Measurements from ENCODE around the gene PEA15.

Gene PEA15

DNA sequence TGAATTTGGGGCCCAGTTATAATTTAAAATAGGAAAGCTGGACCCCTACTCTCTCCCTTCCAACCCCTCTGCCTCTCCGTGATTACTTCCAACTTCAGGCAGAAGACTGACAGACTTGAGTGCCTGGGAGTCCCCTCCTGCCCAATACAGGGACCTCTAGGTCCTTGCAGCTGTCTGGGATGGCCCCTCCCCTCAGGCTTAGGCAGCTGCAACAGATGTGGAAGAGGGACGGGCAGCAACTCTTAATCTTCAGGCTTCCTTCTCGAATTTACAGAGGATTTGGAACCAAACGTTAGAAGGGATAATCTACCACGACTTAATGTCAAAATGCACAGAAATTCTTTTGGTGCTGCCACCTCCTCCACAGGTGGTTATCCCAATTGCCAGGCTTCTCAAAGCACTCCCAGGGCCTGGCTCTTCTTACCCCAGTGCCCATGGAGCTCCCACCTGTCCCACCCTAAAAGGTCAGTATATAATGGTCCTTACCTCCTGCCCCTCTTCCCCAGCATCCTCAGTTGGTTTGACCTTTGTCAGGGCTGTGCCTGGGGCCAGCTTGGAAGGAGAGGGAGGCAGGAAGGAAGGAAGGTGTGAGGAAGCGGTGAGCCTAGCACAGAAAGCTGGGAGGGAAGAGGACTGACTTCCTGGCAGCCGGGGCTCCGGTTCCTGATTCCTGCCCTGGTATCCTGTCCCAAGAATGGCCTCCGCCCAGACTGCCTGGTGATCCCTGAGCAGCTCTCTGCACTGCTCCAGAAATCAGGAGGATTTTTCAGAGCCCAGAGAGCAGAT is 2.8 kb downstream of the PEA15 start:
- H3K9me3 ChIP-seq, result no peaks in the 10 kb centered on the region
- no peak overlapping the region for H3K4me3 ChIP-seq (ENCODE audit: low read depth, low read length)
- no peak for DNase-seq
- peaks cover 28% of the 10 kb centered on the region for H3K36me3 ChIP-seq
- H3K27me3 ChIP-seq, result no peaks in the 10 kb centered on the region
- TF ChIP-seq, protein P1, sequence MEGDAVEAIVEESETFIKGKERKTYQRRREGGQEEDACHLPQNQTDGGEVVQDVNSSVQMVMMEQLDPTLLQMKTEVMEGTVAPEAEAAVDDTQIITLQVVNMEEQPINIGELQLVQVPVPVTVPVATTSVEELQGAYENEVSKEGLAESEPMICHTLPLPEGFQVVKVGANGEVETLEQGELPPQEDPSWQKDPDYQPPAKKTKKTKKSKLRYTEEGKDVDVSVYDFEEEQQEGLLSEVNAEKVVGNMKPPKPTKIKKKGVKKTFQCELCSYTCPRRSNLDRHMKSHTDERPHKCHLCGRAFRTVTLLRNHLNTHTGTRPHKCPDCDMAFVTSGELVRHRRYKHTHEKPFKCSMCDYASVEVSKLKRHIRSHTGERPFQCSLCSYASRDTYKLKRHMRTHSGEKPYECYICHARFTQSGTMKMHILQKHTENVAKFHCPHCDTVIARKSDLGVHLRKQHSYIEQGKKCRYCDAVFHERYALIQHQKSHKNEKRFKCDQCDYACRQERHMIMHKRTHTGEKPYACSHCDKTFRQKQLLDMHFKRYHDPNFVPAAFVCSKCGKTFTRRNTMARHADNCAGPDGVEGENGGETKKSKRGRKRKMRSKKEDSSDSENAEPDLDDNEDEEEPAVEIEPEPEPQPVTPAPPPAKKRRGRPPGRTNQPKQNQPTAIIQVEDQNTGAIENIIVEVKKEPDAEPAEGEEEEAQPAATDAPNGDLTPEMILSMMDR (IDR thresholded peaks at IDR 0.05; ENCODE audit: low read depth, low read length), result no peak
- H3K4me1 ChIP-seq, result peaks cover 29% of the 10 kb centered on the region

- no peak for DNase-seq
- no peaks in the 10 kb centered on the region for H3K27me3 ChIP-seq
- H3K9me3 ChIP-seq, result no peaks in the 10 kb centered on the region
- peaks cover 33% of the 10 kb centered on the region for H3K36me3 ChIP-seq
- no peak overlapping the region for H3K4me3 ChIP-seq (ENCODE audit: low read depth, low read length)
- TF ChIP-seq, protein P1 (IDR thresholded peaks at IDR 0.05; ENCODE audit: low read depth, low read length), result no peak
- peaks cover 29% of the 10 kb centered on the region for H3K4me1 ChIP-seq
Measured at GRCh38 chr1:160208557-160209320, 3.6 kb downstream of the PEA15 start.

GRCh38 chr1:160209321-160210046 is 4.3 kb downstream of the PEA15 start:
- H3K4me1 ChIP-seq, result peaks cover 29% of the 10 kb centered on the region
- H3K4me3 ChIP-seq (ENCODE audit: low read depth, low read length), result no peak overlapping the region
- DNase-seq, result peak; percentile 36
- H3K27me3 ChIP-seq, result no peaks in the 10 kb centered on the region
- no peaks in the 10 kb centered on the region for H3K9me3 ChIP-seq
- TF ChIP-seq, protein P1 (IDR thresholded peaks at IDR 0.05; ENCODE audit: low read depth, low read length), result no peak
- H3K36me3 ChIP-seq, result peaks cover 40% of the 10 kb centered on the region

DNA sequence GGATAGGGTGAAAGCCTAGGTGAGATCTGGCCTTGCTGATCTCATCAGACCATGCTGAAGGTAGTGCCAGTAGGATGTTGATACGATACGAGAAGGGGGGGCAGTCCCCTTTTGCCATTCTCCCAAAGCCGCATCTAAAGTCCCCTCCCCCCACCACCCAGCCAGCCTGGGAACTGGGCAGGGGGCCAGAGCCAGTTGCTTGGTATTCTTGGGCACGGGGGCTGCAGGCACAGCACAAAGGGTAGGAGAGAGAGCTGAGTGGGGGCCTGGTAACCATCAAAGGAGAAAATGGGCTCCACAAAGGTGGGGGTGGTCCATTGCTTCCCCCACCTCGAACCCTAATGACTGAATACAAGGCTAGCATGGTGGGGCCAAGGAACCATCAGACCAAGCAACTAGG is 5.4 kb downstream of the PEA15 start:
- TF ChIP-seq, protein P1 (IDR thresholded peaks at IDR 0.05; ENCODE audit: low read depth, low read length), result no peak
- Histone ChIP-seq H3K4me1 (peaks cover 25% of the 10 kb centered on the region), H3K9me3 (no peaks in the 10 kb centered on the region), H3K4me3 (ENCODE audit: low read depth, low read length) (no peak overlapping the region), H3K36me3 (peaks cover 51% of the 10 kb centered on the region), H3K27me3 (no peaks in the 10 kb centered on the region)
- no peak for DNase-seq

DNA sequence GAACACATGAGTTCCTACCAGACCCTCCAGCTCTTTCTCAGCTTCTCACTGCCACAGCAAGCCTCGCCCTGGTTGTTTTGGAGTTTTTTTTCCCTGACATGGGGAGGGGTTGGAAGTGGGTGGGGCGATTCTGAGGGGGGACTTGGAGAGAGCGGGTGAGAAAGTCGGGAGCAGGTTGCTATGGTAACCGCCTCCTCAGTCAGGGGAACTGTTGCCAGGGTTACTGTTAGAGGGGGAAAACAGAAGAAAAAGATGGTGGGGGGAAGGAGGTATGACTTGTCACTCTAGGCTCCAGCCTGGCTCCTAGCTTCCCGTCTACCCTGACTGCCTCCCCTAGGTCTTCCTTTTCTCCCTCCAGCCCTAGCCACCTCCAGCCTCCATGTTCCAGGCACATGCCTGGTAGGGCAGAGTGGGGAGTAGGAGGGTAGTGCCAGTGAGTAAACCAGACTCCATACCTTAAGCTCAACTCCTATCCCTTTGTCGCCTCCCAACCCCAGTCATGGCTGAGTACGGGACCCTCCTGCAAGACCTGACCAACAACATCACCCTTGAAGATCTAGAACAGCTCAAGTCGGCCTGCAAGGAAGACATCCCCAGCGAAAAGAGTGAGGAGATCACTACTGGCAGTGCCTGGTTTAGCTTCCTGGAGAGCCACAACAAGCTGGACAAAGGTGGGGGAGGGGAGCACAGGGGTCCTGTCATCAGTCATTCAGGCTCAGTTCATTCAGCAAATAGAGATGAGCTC is 6.0 kb downstream of the PEA15 start:
- no peaks in the 10 kb centered on the region for H3K9me3 ChIP-seq
- TF ChIP-seq, protein P1 (IDR thresholded peaks at IDR 0.05; ENCODE audit: low read depth, low read length), result no peak
- H3K4me3 ChIP-seq (ENCODE audit: low read depth, low read length), result no peak overlapping the region
- H3K27me3 ChIP-seq, result no peaks in the 10 kb centered on the region
- DNase-seq, result no peak
- peaks cover 52% of the 10 kb centered on the region for H3K36me3 ChIP-seq
- H3K4me1 ChIP-seq, result peaks cover 22% of the 10 kb centered on the region
